PC-9 (cell line): ENCODE measurements around the gene IL12A. TPM values are rescaled to one million over a fixed set of nuclear protein-coding genes. Genes with fewer than 3 reads are reported as not detected.

Experiments
- BruUV-seq: library from RNA; stranded (reverse); fragments of 400-500 nt; replicated peaks from 2 replicates; lab custom pipeline; 2021; lab: Mats Ljungman, UMichigan
- CTCF ChIA-PET: fragments of 300-600 bp; sonication (Branson Sonifier 250); formaldehyde crosslinking; loops from one replicate; lab custom pipeline; 2022; ENCODE audit warnings: antibody characterized with exemption; lab: Charles Lee
- POLR2A ChIA-PET: fragments of 300-600 bp; sonication (Branson Sonifier 250); formaldehyde crosslinking; loops from one replicate; lab custom pipeline; 2022; ENCODE audit warnings: antibody characterized with exemption; ENCODE audit not compliant: unreplicated experiment; lab: Charles Lee
- DNase-seq, 2 experiments: peaks; one replicate each; pipeline versions ENCODE4 v3.0.0 to v3.0.0-alpha.2; 2015 to 2022; ENCODE audit warnings: mixed read lengths in 1 of 2
- H2AFZ ChIP-seq: fragments of 200-600 bp; sonication (generic); 2 replicates; pipeline ENCODE4 v1.8.1; 2017; ENCODE audit warnings: antibody characterized with exemption
- H3F3A ChIP-seq: fragments of 200-600 bp; sonication (generic); 2 replicates; pipeline ENCODE4 v1.8.1; 2017; ENCODE audit warnings: antibody characterized with exemption, mild to moderate bottlenecking, low read depth; ENCODE audit not compliant: insufficient read depth
- H3K27ac ChIP-seq: fragments of 200-600 bp; sonication (generic); 2 replicates; pipeline ENCODE4 v1.6.1; 2016; ENCODE audit warnings: mixed run types
- H3K27me3 ChIP-seq: fragments of 200-600 bp; sonication (generic); 2 replicates; pipeline ENCODE4 v1.6.1; 2016; ENCODE audit warnings: low read depth, mixed run types; ENCODE audit not compliant: insufficient read depth
- H3K36me3 ChIP-seq: fragments of 200-600 bp; sonication (generic); 2 replicates; pipeline ENCODE4 v1.6.1; 2016; ENCODE audit warnings: low read depth, mixed run types
- H3K4me1 ChIP-seq: fragments of 200-600 bp; sonication (generic); replicated peaks from 2 replicates; pipeline ENCODE4 v1.6.1; 2016; ENCODE audit warnings: mixed run types; ENCODE audit not compliant: insufficient read depth
- H3K4me2 ChIP-seq: fragments of 200-600 bp; sonication (generic); 2 replicates; pipeline ENCODE4 v1.6.1; 2017; ENCODE audit warnings: mixed run types
- H3K4me3 ChIP-seq: fragments of 200-600 bp; sonication (generic); 2 replicates; pipeline ENCODE4 v1.6.1; 2016; ENCODE audit warnings: mixed run types
- H3K79me2 ChIP-seq: fragments of 200-600 bp; sonication (generic); 2 replicates; pipeline ENCODE4 v1.6.1; 2017; ENCODE audit warnings: low read depth, mixed run types
- H3K9me2 ChIP-seq: fragments of 200-600 bp; sonication (generic); 2 replicates; pipeline ENCODE4 v1.8.1; 2017; ENCODE audit warnings: mild to moderate bottlenecking; ENCODE audit not compliant: insufficient read depth
- H3K9me3 ChIP-seq: fragments of 200-600 bp; sonication (generic); 2 replicates; pipeline ENCODE4 v1.8.1; 2016; ENCODE audit warnings: low read depth; ENCODE audit not compliant: insufficient read depth
- H4K20me1 ChIP-seq: fragments of 200-600 bp; sonication (generic); 2 replicates; pipeline ENCODE4 v1.8.1; 2017; ENCODE audit not compliant: insufficient read depth
- CTCF ChIP-seq: fragments of 200-600 bp; sonication (generic); conservative IDR thresholded peaks from 2 replicates; pipeline ENCODE4 v1.6.1; 2017; ENCODE audit warnings: mixed run types, antibody characterized with exemption, mild to moderate bottlenecking, moderate library complexity
- EZH2 ChIP-seq: fragments of 200-600 bp; sonication (generic); IDR thresholded peaks from 2 replicates; pipeline ENCODE4 v1.8.0; 2017; ENCODE audit warnings: antibody characterized with exemption, low read depth
- intact Hi-C: fragments of 100-400 bp; cut with micrococcal nuclease; formaldehyde crosslinking; loops from one replicate; pipeline ENCODE4 v1.10.0; 2022; ENCODE audit not compliant: unreplicated experiment
- total RNA-seq: library from RNA; stranded (reverse); gene quantifications from 2 replicates; pipeline ENCODE4 v1.2.3, GENCODE V29; 2021

IL12A gene
- total RNA-seq, 1 experiment from 2014 or later, result 0.28 TPM

GRCh38 chr3:160018959-160019358 lies 30.3 kb downstream of the IL12A start:
- intact Hi-C loops, result no loop called here
- TF ChIP-seq CTCF, result no peak
- TF ChIP-seq EZH2, result no peak
- ChIA-PET CTCF (no interaction called here), POLR2A (no interaction called here)
- no peaks in the 10 kb centered on the region for H3K36me3 ChIP-seq
- peaks cover 8% of the 10 kb centered on the region; the same call in 1 of the 2 replicates for H3K4me1 ChIP-seq
- H2AFZ ChIP-seq, result no peak overlapping the region
- no peak overlapping the region for H3K27ac ChIP-seq
- H3K4me2 ChIP-seq, result no peak overlapping the region
- H3K4me3 ChIP-seq, result no peak overlapping the region
- no peaks in the 10 kb centered on the region for H3K27me3 ChIP-seq
- DNase-seq, result no peak
- H3K9me2 ChIP-seq, result no peaks in the 10 kb centered on the region
- no peaks in the 10 kb centered on the region for H4K20me1 ChIP-seq
- H3F3A ChIP-seq, result no peaks in the 10 kb centered on the region
- BruUV-seq, result no TSS peak
- no peaks in the 10 kb centered on the region for H3K9me3 ChIP-seq
- H3K79me2 ChIP-seq, result no peaks in the 10 kb centered on the region

DNA sequence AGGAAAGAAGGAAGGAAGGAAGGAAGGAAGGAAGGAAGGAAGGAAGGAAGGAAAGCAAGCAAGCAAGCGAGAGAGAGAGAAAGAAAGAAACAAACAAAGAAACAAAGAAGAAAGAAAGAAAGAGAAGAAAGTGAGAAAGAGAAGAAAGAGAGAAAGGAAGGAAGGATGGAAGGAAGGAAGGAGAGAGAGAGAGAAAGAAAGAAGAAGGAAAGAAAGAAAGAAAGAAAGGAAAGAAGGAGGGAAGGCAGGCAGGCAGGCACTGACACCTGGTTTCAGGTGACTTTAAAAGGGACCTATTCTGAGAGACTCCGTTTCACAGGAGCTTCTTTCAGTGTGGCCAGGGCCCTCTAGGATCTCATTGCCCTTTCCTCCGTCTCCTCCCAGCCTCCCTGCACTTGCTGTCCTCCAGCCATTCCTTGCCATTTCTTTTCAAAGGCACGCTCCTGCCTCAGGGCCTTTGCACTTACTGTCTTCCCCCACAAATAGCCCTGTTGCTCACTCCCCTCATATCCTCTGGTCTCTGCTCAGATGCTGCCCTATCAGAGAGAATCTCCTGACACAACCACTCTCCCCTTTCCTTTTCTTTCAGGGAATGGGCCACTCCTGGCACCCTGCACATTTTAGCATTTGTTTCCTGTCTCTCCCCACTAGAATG lies 31.5 kb downstream of the IL12A start:
- H3K9me3 ChIP-seq, result no peaks in the 10 kb centered on the region
- H3K27ac ChIP-seq, result no peak overlapping the region
- TF ChIP-seq EZH2 (no peak), CTCF (no peak)
- no peaks in the 10 kb centered on the region for H3K9me2 ChIP-seq
- no peak for DNase-seq
- H3K4me2 ChIP-seq, result no peak overlapping the region
- no peaks in the 10 kb centered on the region for H3F3A ChIP-seq
- no peaks in the 10 kb centered on the region for H3K27me3 ChIP-seq
- H3K4me3 ChIP-seq, result no peak overlapping the region
- no peaks in the 10 kb centered on the region for H3K79me2 ChIP-seq
- no TSS peak for BruUV-seq
- no peaks in the 10 kb centered on the region for H3K36me3 ChIP-seq
- intact Hi-C loops, result no loop called here
- H4K20me1 ChIP-seq, result no peaks in the 10 kb centered on the region
- ChIA-PET POLR2A (no interaction called here), CTCF (interaction anchor here (0.6 kb wide), 1 partner anchor 1312 kb away, joined by 3 read pairs; no protein-coding TSS in a partner anchor)
- H3K4me1 ChIP-seq, result peaks cover 8% of the 10 kb centered on the region; the same call in 1 of the 2 replicates
- no peak overlapping the region for H2AFZ ChIP-seq

DNA sequence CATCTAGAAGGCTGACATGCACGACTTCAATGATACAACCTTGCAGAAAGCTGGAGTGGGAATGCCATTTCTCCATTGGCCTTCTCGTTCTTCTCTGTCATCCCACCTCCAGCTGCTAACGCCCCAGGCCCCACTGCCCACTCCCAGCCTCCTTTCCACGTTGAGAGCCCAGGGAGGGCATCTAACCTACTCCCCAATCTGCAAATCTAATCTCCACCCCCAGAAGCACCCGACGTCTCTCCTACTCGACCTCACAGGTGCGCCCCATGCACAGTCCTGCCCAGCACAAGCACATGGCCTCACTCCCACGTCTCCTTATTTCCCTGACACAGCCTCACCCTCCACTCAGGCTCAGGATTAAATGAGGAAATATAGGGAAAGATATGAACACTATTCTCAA lies 33.4 kb downstream of the IL12A start:
- no peak overlapping the region for H3K4me2 ChIP-seq
- TF ChIP-seq CTCF (no peak), EZH2 (no peak)
- H3K27me3 ChIP-seq, result no peaks in the 10 kb centered on the region
- no peak overlapping the region for H3K4me3 ChIP-seq
- no peaks in the 10 kb centered on the region for H3K9me2 ChIP-seq
- no peaks in the 10 kb centered on the region for H4K20me1 ChIP-seq
- POLR2A ChIA-PET, result no interaction called here
- intact Hi-C loops, result no loop called here
- no peak overlapping the region for H2AFZ ChIP-seq
- CTCF ChIA-PET, result no interaction called here
- H3F3A ChIP-seq, result no peaks in the 10 kb centered on the region
- DNase-seq, result no peak
- no peak overlapping the region for H3K27ac ChIP-seq
- H3K36me3 ChIP-seq, result no peaks in the 10 kb centered on the region
- no peaks in the 10 kb centered on the region for H3K79me2 ChIP-seq
- no peaks in the 10 kb centered on the region for H3K9me3 ChIP-seq
- H3K4me1 ChIP-seq, result peaks cover 4% of the 10 kb centered on the region; the same call in 1 of the 2 replicates
- no TSS peak for BruUV-seq
